ENCODE results near the gene ELP1. TPM values are rescaled to one million over a fixed set of nuclear protein-coding genes. Genes with fewer than 3 reads are reported as not detected.
A peak's percentile ranks its signal among the peaks of the same experiment; 100 is the strongest.
"Not testable (repeated sequence)": the region's sequence is repeated elsewhere in the genome, so short reads cannot be mapped to it uniquely, and the experiment has no call there.

Gene ELP1
- total and polyA plus RNA-seq, 2 donors (not counting 3 experiments of a cell fraction or from before 2014, with no cell fraction given), result 12.6 to 21.8 TPM

- dilution Hi-C loops (cut with MboI; ENCODE audit: extremely low pct_ligation_motif_present, low sequenced_read_pairs) (no loop called here), intact Hi-C loops (cut with micrococcal nuclease) (loop anchor here (1.0 to 5.0 kb wide), 3 partner anchors 104 to 552 kb away; partner anchors contain the start of gene EPB41L4B)
- Histone ChIP-seq H3K4me2 (ENCODE audit: insufficient read depth, low read length) (no peak overlapping the region), H3K27me3 (ENCODE audit: control insufficient read depth in 2 of 2, insufficient read depth in 2 of 2, low read length in 2 of 2) (peaks cover 0 to 2% of the 10 kb centered on the region in 2 experiments), H3K79me2 (ENCODE audit: control insufficient read depth, insufficient read depth, low read length) (no peaks in the 10 kb centered on the region), H3K9me1 (replicated peaks; ENCODE audit: control insufficient read depth, extremely low read depth, insufficient read depth, low read length) (no peaks in the 10 kb centered on the region), H3K27ac (ENCODE audit: insufficient read depth, low read depth, low read length) (no peak overlapping the region), H3K9ac (replicated peaks; ENCODE audit: extremely low read depth, insufficient read depth, low read length) (no peak overlapping the region), H3K4me1 (ENCODE audit: control insufficient read depth, extremely low read depth, insufficient read depth, low read length) (no peaks in the 10 kb centered on the region), H4K20me1 (replicated peaks; ENCODE audit: control insufficient read depth, extremely low read depth, insufficient read depth, low read length) (no peaks in the 10 kb centered on the region), H3K36me3 (ENCODE audit: control insufficient read depth in 2 of 2, extremely low read depth in 1 of 2, insufficient read depth in 2 of 2, low read length in 2 of 2) (no peaks in the 10 kb centered on the region), H2AFZ (ENCODE audit: low read depth, low read length) (no peak overlapping the region), H3K4me3 (replicated peaks in 1 of 3; ENCODE audit: insufficient read depth in 1 of 3, low read depth in 1 of 3, low read length in 3 of 3) (no peak overlapping the region), H3K9me3 (replicated peaks; ENCODE audit: control insufficient read depth, insufficient read depth, low read length) (no peaks in the 10 kb centered on the region)
- FAIRE-seq (peak; percentile 84), DNase-seq (ENCODE audit: low read depth, low spot score) (peak; percentile 34)
- no TSS peak for BruUV-seq (replicated peaks)
- POLR2A ChIA-PET, result no interaction called here
- CTCF ChIA-PET, result interaction anchor here (1.1 kb wide), 1 partner anchor 104 kb away, joined by 7 read pairs; no protein-coding TSS in a partner anchor
- peak in 1 of 2 donors; percentile 28 for TF ChIP-seq CTCF (IDR thresholded peaks at IDR 0.05; ENCODE audit: extremely low read depth in 1 of 2, insufficient read depth in 1 of 2, low read depth in 1 of 2, low read length in 2 of 2)
- TF ChIP-seq GATA2 (IDR thresholded peaks at IDR 0.05; ENCODE audit: insufficient read depth, insufficient read length, low read depth, low read length), result no peak
Measured at GRCh38 chr9:108850293-108850897, 83.5 kb downstream of the ELP1 start.

GRCh38 chr9:108848296-108848695, 85.6 kb downstream of the ELP1 start:
- BruUV-seq (replicated peaks); POLR2A ChIA-PET; H3K4me2 ChIP-seq (ENCODE audit: insufficient read depth, low read length); dilution Hi-C loops (cut with MboI; ENCODE audit: extremely low pct_ligation_motif_present, low sequenced_read_pairs); H2AFZ ChIP-seq (ENCODE audit: low read depth, low read length); H3K27ac ChIP-seq (ENCODE audit: insufficient read depth, low read depth, low read length); FAIRE-seq; H4K20me1 ChIP-seq (replicated peaks; ENCODE audit: control insufficient read depth, extremely low read depth, insufficient read depth, low read length); H3K4me1 ChIP-seq (ENCODE audit: control insufficient read depth, extremely low read depth, insufficient read depth, low read length); H3K9ac ChIP-seq (replicated peaks; ENCODE audit: extremely low read depth, insufficient read depth, low read length); H3K36me3 ChIP-seq (ENCODE audit: control insufficient read depth in 2 of 2, extremely low read depth in 1 of 2, insufficient read depth in 2 of 2, low read length in 2 of 2); H3K79me2 ChIP-seq (ENCODE audit: control insufficient read depth, insufficient read depth, low read length); H3K9me1 ChIP-seq (replicated peaks; ENCODE audit: control insufficient read depth, extremely low read depth, insufficient read depth, low read length); DNase-seq (ENCODE audit: low read depth, low spot score); intact Hi-C loops (cut with micrococcal nuclease); H3K9me3 ChIP-seq (replicated peaks; ENCODE audit: control insufficient read depth, insufficient read depth, low read length); H3K27me3 ChIP-seq (ENCODE audit: control insufficient read depth in 2 of 2, insufficient read depth in 2 of 2, low read length in 2 of 2); H3K4me3 ChIP-seq (replicated peaks in 1 of 3; ENCODE audit: insufficient read depth in 1 of 3, low read depth in 1 of 3, low read length in 3 of 3): not testable (repeated sequence)
- CTCF ChIA-PET, result interaction anchor here (1.3 kb wide), 1 partner anchor 106 kb away, joined by 3 read pairs; no protein-coding TSS in a partner anchor

All from endothelial cell of umbilical vein (primary cell).